B cell (primary cell): Measurements from ENCODE around the gene PPP2R2B. TPM values are rescaled to one million over a fixed set of nuclear protein-coding genes. Genes with fewer than 3 reads are reported as not detected.

ENCODE experiments used
- ATAC-seq: fragments of 200-7000 bp; cut with Tn5 transposase; one replicate; pipeline ENCODE4 v1.10.0; 2021; ENCODE audit warnings: low read depth, mild to moderate bottlenecking, moderate number of reproducible peaks, moderate library complexity
- CTCF ChIA-PET: fragments of 350-600 bp; sonication (Branson Sonifier 250); formaldehyde crosslinking; loops from one replicate; lab custom pipeline; 2021; ENCODE audit warnings: antibody characterized with exemption, inconsistent platforms; lab: Charles Lee
- POLR2A ChIA-PET: fragments of 350-600 bp; sonication (Branson Sonifier 250); formaldehyde crosslinking; loops from one replicate; lab custom pipeline; 2021; ENCODE audit warnings: antibody characterized with exemption; lab: Charles Lee
- DNase-seq: peaks from one replicate; pipeline ENCODE4 v3.0.0; 2013
- H2AFZ ChIP-seq: 2 replicates; pipeline ENCODE4 v1.6.1; 2012; ENCODE audit warnings: mild to moderate bottlenecking, low read depth, low read length; ENCODE audit not compliant: insufficient read depth, poor library complexity, severe bottlenecking
- H3K27ac ChIP-seq, 2 donors: 1 replicate in 1 of 2; 2 replicates in 1 of 2; pipeline ENCODE4 v1.5.1; 2012 to 2013; ENCODE audit warnings: low read length in 2 of 2, mild to moderate bottlenecking in 2 of 2, moderate library complexity in 1 of 2
- H3K27me3 ChIP-seq, 4 experiments: fragments of 200-600 bp in 1 of 4; sonication (generic) in 1 of 4; replicated peaks in 1 of 4; 1 replicate in 2 of 4; 2 replicates in 2 of 4; pipeline versions ENCODE4 v1.6.1 to v1.7.0; 2013 to 2016; ENCODE audit warnings: low read length in 3 of 4, mild to moderate bottlenecking in 2 of 4, mixed read lengths in 1 of 4, moderate library complexity in 1 of 4; ENCODE audit not compliant: insufficient read depth in 4 of 4, control insufficient read depth in 3 of 4; ENCODE audit errors: control extremely low read depth in 1 of 4
- H3K36me3 ChIP-seq, 2 experiments: replicated peaks in 1 of 2; 1 replicate in 1 of 2; 2 replicates in 1 of 2; pipeline versions ENCODE4 v1.6.1 to v1.7.1; 2013; ENCODE audit warnings: low read length in 1 of 2; ENCODE audit not compliant: insufficient read depth in 2 of 2, control insufficient read depth in 1 of 2; ENCODE audit errors: control extremely low read depth in 1 of 2, extremely low read depth in 1 of 2
- H3K4me1 ChIP-seq, 2 donors: fragments of 200-600 bp in 1 of 2; sonication (generic) in 1 of 2; 1 replicate in 1 of 2; 2 replicates in 1 of 2; pipeline versions ENCODE4 v1.5.1 to v1.6.1; 2013 to 2017; ENCODE audit warnings: low read length in 2 of 2; ENCODE audit not compliant: control insufficient read depth in 2 of 2, insufficient read depth in 2 of 2
- H3K4me2 ChIP-seq: replicated peaks from 2 replicates; pipeline ENCODE3; 2012; ENCODE audit warnings: mild to moderate bottlenecking, low read depth, low read length; ENCODE audit not compliant: poor library complexity, severe bottlenecking
- H3K4me3 ChIP-seq, 5 experiments: fragments of 200-600 bp in 1 of 5; sonication (generic) in 1 of 5; 1 replicate in 3 of 5; 2 replicates in 2 of 5; pipeline versions ENCODE4 v1.5.1 to v1.7.0; 2011 to 2016; ENCODE audit warnings: low read length in 4 of 5, mild to moderate bottlenecking in 4 of 5, low read depth in 2 of 5, control low read depth in 1 of 5, moderate library complexity in 1 of 5; ENCODE audit not compliant: insufficient read depth in 1 of 5; ENCODE audit errors: control extremely low read depth in 1 of 5, extremely low read depth in 1 of 5
- H3K79me2 ChIP-seq: fragments of 200-600 bp; sonication (generic); one replicate; pipeline ENCODE4 v1.6.0; 2016; ENCODE audit warnings: low read length; ENCODE audit not compliant: control insufficient read depth, insufficient read depth
- H3K9ac ChIP-seq: fragments of 200-600 bp; sonication (generic); 2 replicates; pipeline ENCODE4 v1.6.1; 2017; ENCODE audit warnings: mild to moderate bottlenecking, low read length, moderate library complexity
- H3K9me3 ChIP-seq, 3 donors: one replicate each; pipeline versions ENCODE4 v1.6.1 to v1.7.1; 2013; ENCODE audit warnings: low read length in 2 of 3; ENCODE audit not compliant: control insufficient read depth in 2 of 3, insufficient read depth in 1 of 3; ENCODE audit errors: control extremely low read depth in 1 of 3
- H4K20me1 ChIP-seq: 2 replicates; pipeline ENCODE4 v1.6.0; 2012; ENCODE audit warnings: mild to moderate bottlenecking, low read length; ENCODE audit not compliant: insufficient read depth, control insufficient read depth, poor library complexity, severe bottlenecking
- H3K27ac Mint-ChIP-seq: one replicate; pipeline ENCODE4 v1.8.0; 2021; ENCODE audit warnings: mixed read lengths
- H3K27me3 Mint-ChIP-seq: one replicate; pipeline ENCODE4 v1.8.0; 2021; ENCODE audit warnings: mixed read lengths
- H3K4me1 Mint-ChIP-seq: one replicate; pipeline ENCODE4 v1.8.0; 2021; ENCODE audit warnings: mixed read lengths
- H3K4me3 Mint-ChIP-seq: one replicate; pipeline ENCODE4 v1.8.0; 2021; ENCODE audit warnings: mixed read lengths
- H3K9me3 Mint-ChIP-seq: one replicate; pipeline ENCODE4 v1.8.0; 2022; ENCODE audit warnings: mixed read lengths; ENCODE audit not compliant: insufficient read depth
- EZH2 ChIP-seq: IDR thresholded peaks from 2 replicates; pipeline ENCODE4 v1.6.1; 2012; ENCODE audit warnings: borderline replicate concordance, low read depth, mild to moderate bottlenecking, moderate library complexity, low read length; ENCODE audit not compliant: insufficient read depth, poor library complexity, severe bottlenecking
- WGBS: methylation state at CpG from one replicate; pipeline ENCODE4 v1.1.5; 2013; ENCODE audit warnings: missing lambda C conversion rate; ENCODE audit not compliant: insufficient coverage; 5-methylcytosine and 5-hydroxymethylcytosine counted together
- intact Hi-C: fragments of 100-400 bp; cut with micrococcal nuclease; formaldehyde crosslinking; loops from one replicate; pipeline ENCODE4 v1.10.0; 2022
- polyA plus RNA-seq: library from polyadenylated mRNA; depleted of rRNA; stranded (reverse); fragments of >200 nt; gene quantifications from 2 replicates; pipeline ENCODE4 v1.2.3, GENCODE V29; 2012
- total RNA-seq, 2 donors: library from RNA; stranded (reverse); fragments of 120-200 nt in 1 of 2; gene quantifications; 1 replicate in 1 of 2; 2 replicates in 1 of 2; pipeline versions ENCODE4 v1.2.3 to v1.2.4, GENCODE V29; 2013 to 2022
- TF ChIP-seq, protein P1 (sequence below): fragments of 200-600 bp; IDR thresholded peaks from one replicate; pipeline ENCODE4 v1.8.0; 2022; ENCODE audit warnings: antibody characterized with exemption, mild to moderate bottlenecking

PPP2R2B gene
- total and polyA plus RNA-seq, 2 donors (not counting 1 experiment from before 2014, with no cell fraction given), result 0.03 TPM; not detected in 1

DNA sequence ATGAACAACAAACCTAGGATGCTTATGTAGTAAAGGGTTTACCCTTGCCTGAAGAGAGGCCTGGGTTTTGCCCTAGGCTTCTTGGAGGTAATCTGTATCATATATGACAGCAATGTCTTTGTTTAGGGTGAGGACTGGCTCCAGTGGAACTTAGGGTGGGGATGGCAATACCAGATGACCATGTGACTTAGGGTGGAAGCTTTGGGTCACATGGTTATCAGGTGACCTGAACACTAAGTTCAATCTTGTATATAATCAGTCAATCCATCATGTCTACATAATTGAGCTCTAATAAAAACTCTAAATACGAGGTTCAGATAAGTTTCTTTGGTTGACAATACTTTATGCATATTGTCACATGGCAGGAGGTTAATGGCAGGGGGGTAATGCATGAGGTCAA, 10.6 kb upstream of the PPP2R2B start:
- Histone ChIP-seq H3K79me2 (no peaks in the 10 kb centered on the region), H3K4me2 (no peak overlapping the region), H3K4me1 (no peaks in the 10 kb centered on the region), H3K36me3 (no peaks in the 10 kb centered on the region), H3K9ac (no peak overlapping the region), H2AFZ (no peak overlapping the region), H4K20me1 (no peaks in the 10 kb centered on the region), H3K27ac (no peak overlapping the region), H3K9me3 (no peaks in the 10 kb centered on the region), H3K27me3 (no peaks in the 10 kb centered on the region), H3K4me3 (no peak overlapping the region)
- Mint-ChIP-seq H3K4me3 (no peak overlapping the region), H3K27me3 (peaks cover 3% of the 10 kb centered on the region), H3K4me1 (no peaks in the 10 kb centered on the region), H3K27ac (no peak overlapping the region), H3K9me3 (no peaks in the 10 kb centered on the region)
- POLR2A ChIA-PET, result no interaction called here
- CTCF ChIA-PET, result no interaction called here
- intact Hi-C loops, result no loop called here
- TF ChIP-seq, protein P1, sequence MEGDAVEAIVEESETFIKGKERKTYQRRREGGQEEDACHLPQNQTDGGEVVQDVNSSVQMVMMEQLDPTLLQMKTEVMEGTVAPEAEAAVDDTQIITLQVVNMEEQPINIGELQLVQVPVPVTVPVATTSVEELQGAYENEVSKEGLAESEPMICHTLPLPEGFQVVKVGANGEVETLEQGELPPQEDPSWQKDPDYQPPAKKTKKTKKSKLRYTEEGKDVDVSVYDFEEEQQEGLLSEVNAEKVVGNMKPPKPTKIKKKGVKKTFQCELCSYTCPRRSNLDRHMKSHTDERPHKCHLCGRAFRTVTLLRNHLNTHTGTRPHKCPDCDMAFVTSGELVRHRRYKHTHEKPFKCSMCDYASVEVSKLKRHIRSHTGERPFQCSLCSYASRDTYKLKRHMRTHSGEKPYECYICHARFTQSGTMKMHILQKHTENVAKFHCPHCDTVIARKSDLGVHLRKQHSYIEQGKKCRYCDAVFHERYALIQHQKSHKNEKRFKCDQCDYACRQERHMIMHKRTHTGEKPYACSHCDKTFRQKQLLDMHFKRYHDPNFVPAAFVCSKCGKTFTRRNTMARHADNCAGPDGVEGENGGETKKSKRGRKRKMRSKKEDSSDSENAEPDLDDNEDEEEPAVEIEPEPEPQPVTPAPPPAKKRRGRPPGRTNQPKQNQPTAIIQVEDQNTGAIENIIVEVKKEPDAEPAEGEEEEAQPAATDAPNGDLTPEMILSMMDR, result no peak
- TF ChIP-seq EZH2, result no peak
- no peak for DNase-seq
- ATAC-seq, result no peak
- no CpG with 5 or more reads among the region's 1 CpG for WGBS

DNA sequence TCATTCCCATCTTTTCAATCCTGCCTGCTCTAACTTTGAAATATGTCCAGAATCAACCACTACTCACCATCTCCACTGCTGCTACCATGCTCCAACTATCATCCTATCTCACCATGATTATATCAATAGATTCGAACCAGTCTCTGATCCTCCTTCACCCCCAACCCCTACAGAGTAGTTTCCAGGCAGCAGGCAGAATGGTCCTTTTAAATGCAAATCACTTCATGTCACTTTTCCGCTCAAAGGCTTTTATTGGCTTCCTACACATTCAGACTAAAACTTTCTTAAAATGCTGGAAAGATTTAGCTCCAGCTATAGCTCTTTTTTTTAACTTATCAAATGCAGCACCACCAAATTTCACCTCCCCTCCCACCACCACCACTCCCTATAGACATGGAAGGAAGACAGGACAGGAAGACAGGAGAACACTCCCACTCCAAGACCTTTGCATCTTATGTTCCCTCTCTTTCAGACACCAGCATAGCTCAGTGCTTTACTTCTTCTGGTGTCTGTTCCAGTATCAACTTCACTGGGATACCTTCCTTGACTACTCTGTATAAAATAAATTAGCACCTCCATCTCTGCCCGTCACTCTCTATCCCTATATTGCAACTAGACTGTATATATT, 9.9 kb upstream of the PPP2R2B start:
- Mint-ChIP-seq H3K27ac (no peak overlapping the region), H3K4me3 (no peak overlapping the region), H3K27me3 (peaks cover 5% of the 10 kb centered on the region), H3K9me3 (no peaks in the 10 kb centered on the region), H3K4me1 (no peaks in the 10 kb centered on the region)
- Histone ChIP-seq H3K27ac (no peak overlapping the region), H3K79me2 (no peaks in the 10 kb centered on the region), H4K20me1 (no peaks in the 10 kb centered on the region), H3K9ac (no peak overlapping the region), H3K4me3 (no peak overlapping the region), H3K4me1 (no peaks in the 10 kb centered on the region), H2AFZ (no peak overlapping the region), H3K27me3 (no peaks in the 10 kb centered on the region), H3K36me3 (no peaks in the 10 kb centered on the region), H3K9me3 (no peaks in the 10 kb centered on the region), H3K4me2 (no peak overlapping the region)
- ChIA-PET POLR2A (no interaction called here), CTCF (no interaction called here)
- ATAC-seq (no peak), DNase-seq (no peak)
- TF ChIP-seq EZH2, result no peak
- TF ChIP-seq, protein P1, result no peak
- 100% methylated on average over 2 of the region's 3 CpGs for WGBS
- intact Hi-C loops, result no loop called here
